ENCODE measurements around the gene NACA2.
"Not testable (repeated sequence)": the region's sequence is repeated elsewhere in the genome, so short reads cannot be mapped to it uniquely, and the experiment has no call there.

The NACA2 gene

DNA sequence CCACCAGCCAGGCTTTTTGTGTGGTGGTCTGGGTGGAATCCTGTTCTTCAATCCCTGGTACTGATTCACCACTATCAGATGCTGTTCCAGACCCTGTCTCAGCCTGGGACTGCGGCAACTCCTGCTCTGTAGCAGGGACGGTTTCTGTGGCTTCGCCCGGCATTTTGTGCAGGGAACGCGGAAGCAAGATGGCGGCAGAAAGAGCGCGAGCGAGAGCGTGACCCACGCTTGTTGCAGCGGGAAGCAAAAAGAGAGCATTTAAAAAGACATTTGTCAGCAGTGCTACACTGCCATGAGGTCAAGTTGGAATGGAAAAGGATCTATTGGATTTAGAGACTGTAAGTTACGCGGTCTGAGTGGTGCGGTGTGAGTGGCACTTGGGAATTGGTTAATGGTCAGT lies at the start of gene NACA2:
Gene NACA2, minus strand, starts transcription at position 202 of the 400 bp plus-strand sequence. Its CDS starts 39 bp downstream, at position 163.
- DNase-seq (ENCODE audit: low read depth) = no peak

GRCh38 chr17:61639818-61640217 lies 48.8 kb upstream of the NACA2 start:
- no peak for DNase-seq (ENCODE audit: low read depth)

DNA sequence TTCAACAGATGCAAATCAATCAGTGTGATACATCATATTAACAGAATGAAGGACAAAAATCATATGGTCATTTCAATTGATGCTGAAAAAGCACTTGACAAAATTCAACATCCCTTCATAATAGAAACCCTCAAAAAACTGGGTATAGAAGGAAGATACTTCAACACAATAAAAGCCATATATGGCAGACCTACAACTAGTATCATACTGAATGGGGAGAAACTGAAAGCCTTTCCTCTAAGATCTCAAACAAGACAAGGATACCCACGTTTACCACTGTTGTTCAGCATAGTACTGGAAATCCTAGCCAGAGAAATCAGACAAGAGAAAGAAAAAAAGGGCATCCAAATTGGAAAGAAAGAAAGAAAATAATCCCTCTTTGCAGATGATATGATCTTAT lies 47.1 kb upstream of the NACA2 start:
- no peak for DNase-seq (ENCODE audit: low read depth)

- DNase-seq (ENCODE audit: low read depth) = peak; percentile 19
Observed at GRCh38 chr17:61635913-61636432, 45.0 kb upstream of the NACA2 start.

GRCh38 chr17:61634942-61635538 lies 44.0 kb upstream of the NACA2 start:
- no peak for DNase-seq (ENCODE audit: low read depth)

DNA sequence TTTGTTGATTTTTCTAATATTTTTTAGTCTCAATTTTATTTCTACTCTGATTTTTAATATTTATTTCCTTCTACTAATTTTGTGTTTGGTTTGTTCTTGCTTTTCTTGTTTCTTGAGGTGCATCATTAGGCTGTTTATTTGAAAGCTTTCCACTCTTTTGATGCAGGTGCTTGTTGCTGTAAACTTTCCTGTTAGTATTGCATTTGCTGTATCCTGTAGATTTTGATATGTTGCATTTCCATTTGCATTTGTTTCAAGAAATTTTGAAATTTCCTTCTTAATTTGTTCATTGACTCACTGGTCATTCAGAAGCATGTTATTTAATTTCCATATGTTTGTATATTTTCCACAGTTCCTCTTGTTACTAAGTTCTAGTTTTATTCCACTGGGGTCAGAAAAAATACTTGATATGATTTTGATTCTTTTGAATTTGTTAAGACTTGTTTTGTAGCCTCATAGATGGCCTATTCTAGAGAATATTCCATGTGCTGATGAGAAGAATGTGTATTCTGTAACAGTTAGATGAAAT lies 43.1 kb upstream of the NACA2 start:
- no peak for DNase-seq (ENCODE audit: low read depth)

- DNase-seq (ENCODE audit: low read depth) = no peak
Observed at GRCh38 chr17:61632826-61633225, 41.8 kb upstream of the NACA2 start.

DNA sequence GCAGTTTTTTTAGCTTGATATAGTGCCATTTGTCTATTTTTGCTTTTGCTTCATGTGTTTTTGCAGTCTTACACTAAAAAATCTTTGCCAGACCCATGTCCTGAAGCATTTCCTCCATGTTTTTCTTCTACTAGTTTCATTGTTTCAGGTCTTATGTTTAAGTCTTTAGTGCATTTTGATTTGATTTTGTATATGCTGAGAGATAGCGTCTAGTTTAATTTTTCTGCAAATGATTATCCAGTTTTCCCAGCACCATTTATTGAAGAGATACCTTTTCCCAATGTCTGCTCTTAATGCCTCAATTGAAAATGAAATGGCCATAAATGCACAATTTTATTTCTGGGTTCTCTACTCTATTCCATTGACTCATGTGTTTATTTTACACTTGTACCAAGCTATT lies 40.8 kb upstream of the NACA2 start:
- DNase-seq (ENCODE audit: low read depth) = no peak

GRCh38 chr17:61628158-61628557 lies 37.1 kb upstream of the NACA2 start:
- DNase-seq (ENCODE audit: low read depth) = not testable (repeated sequence)

DNA sequence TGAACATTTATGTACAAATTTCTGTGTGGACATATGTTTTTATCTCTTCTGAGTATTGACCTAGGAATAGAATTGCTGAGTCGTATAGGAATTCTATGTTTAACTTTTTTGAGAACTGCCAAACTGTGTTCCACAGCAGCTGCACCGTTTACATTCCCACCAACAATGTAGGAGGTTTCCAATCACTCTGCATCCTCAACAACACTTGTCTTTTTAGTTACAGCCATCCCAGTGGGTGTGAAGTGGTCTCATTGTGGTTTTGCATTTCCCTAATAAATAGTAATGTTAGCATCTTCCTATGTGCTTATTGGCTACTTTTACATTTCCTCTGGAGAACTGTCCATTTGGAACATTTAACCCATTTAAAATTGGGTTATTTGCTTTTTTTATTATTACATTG lies 36.6 kb upstream of the NACA2 start:
- DNase-seq (ENCODE audit: low read depth) = no peak

- no peak for DNase-seq (ENCODE audit: low read depth)
Observed at GRCh38 chr17:61627125-61627524, 36.1 kb upstream of the NACA2 start.

DNA sequence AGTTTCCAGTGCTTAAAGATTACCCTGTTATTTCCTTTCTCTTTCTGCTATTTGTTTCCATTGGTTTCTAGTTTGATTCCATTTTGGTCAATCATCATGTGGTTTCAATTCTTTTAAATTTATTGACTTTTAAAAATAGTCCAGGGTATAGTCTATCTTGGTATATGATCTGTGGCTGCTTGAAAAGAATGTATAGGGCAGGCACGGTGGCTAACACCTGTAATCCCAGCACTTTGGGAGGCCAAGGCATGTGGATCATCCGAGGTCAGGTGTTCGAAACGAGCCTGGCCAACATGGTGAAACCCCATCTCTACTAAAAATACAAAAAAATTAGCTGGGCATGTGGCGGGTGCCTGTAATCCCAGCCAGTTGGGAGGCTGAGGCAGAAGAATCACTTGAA lies 34.5 kb upstream of the NACA2 start:
- DNase-seq (ENCODE audit: low read depth) = no peak

DNA sequence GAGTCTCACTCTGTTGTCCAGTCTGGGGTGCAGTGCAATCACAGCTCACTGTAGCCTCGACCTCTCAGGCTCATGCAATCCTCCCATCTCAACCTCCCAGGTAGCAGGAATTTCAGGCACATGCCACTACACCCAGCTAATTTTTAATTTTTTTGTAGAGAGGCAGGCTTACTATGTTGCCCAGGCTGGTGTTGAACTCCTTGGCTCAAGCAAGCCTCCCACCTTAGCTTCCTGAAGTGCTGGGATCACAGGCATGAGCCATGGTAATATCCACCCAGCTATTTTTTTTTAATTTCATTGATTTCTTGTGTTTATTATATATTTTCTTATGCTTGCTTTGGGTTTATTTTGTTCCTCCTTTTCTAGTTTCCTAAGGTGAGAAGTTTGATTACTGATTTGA lies 33.9 kb upstream of the NACA2 start:
- no peak for DNase-seq (ENCODE audit: low read depth)

DNA sequence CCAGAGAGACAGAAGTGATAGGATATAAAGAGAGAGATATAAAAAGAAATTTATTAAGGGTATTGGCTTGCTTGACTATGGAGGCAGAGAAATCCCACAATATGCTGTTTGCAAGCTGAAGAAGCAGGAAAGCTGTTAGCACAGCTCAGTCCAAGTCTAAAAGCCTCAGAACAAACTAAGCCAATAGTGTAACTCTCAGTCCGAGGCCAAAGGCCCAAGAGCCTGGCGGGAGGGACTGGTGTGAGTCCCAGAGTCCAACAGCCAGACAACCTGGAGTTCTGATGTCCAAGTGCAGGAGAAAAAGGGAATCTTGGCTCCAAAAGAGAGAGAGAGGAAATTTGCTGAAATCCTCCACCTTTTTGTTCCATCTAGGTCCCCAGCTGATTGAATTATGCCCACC lies 30.3 kb upstream of the NACA2 start:
- DNase-seq (ENCODE audit: low read depth) = no peak

DNA sequence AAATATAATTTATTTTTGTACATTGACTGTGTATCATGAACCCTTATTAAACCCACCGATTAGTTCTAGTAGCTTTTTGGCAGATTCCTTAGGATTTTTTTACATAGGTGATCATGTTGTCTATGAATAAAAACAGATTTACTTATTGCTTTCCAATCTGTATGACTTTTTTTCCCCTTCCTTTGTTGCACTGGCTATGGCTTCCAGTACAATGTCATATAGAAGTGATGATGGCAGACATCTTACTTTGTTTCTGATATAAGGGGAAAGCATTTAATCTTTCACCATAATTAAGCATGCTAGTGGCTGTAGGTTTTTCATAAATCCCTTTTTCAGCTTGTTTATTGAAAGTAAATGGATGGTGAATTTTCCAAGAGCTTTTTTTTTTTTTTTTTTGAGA lies 28.9 kb upstream of the NACA2 start:
- DNase-seq (ENCODE audit: low read depth) = no peak

DNA sequence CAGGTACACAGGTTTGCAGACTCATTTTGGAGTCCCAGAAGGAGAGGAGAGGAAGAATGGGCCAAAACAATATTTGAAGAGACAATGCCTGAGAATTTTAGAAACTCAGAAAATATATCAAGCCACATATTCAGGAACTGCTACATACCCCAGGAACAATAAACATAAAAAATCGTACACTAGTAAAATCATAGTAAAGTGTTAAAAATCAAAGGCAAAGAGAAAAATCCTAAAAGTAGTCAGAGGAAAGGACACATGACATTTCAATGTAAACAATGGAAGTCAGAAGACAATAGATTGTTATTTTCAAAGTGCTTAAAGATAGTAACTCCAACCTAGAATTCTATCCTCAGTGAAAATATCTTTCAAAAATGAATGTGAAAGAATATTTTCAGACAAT lies 28.5 kb upstream of the NACA2 start:
- no peak for DNase-seq (ENCODE audit: low read depth)

GRCh38 chr17:61618950-61619349 lies 27.9 kb upstream of the NACA2 start:
- no peak for DNase-seq (ENCODE audit: low read depth)

GRCh38 chr17:61617330-61617729 lies 26.3 kb upstream of the NACA2 start:
- no peak for DNase-seq (ENCODE audit: low read depth)

DNA sequence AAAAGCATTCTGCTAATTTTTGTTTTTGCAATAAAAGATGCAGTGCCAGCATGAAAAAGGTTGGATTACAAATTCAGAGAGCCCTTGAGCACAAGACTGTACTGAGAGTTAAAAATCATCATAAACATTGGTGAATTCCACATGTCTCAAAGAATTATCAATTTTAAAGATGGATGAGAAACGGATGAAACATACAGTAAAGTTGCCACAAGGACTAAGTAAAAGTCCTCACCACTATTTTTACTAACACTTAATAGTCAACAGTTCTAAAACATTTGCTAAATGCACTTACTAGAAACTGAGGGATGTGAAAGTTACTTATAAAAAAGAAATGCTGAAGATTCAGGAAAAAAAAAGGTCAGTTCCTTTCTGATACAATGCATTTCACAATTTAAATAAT lies 25.8 kb upstream of the NACA2 start:
- no peak for DNase-seq (ENCODE audit: low read depth)

- DNase-seq (ENCODE audit: low read depth) = no peak
Observed at GRCh38 chr17:61614219-61614618, 23.2 kb upstream of the NACA2 start.

- DNase-seq (ENCODE audit: low read depth) = no peak
Observed at GRCh38 chr17:61611323-61611722, 20.3 kb upstream of the NACA2 start.

DNA sequence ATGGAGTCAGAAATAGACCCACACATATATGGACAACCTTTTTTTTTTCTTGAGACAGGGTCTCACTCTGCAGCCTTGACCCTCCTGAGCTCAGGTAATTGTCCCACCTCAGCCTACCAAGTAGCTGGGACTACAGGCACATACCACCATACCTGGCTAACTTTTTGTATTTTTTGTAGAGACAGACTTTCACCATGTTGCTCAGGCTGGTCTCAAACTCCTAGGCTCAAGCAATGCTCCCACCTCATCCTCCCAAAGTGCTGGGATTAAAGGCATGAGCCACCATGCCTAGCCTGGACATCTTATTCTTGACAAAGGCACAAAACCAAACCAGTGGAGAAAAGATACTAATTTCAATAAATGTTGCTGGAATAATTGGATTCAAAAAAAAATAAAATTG lies 14.7 kb upstream of the NACA2 start:
- no peak for DNase-seq (ENCODE audit: low read depth)

DNA sequence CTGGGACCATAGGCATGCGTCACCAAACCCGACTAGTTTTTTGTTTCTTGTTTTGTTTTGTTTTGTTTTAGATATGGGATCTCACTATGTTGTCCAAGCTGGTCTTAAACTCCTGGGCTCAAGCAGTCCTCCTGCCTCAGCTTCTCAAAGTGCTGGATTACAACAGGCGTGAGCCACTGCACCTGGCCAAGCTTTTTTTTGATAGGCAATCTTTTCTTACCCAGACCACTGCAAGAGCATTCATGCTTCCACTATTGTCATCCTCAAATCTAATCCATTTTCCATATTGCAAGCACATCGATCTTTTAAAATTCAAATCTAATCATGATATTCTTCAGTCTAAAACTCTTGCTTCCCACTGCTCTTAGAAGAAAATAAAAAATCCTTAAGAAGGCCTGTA lies 10.3 kb upstream of the NACA2 start:
- DNase-seq (ENCODE audit: low read depth) = no peak

- no peak for DNase-seq (ENCODE audit: low read depth)
Observed at GRCh38 chr17:61600621-61601020, 9.6 kb upstream of the NACA2 start.

All from stimulated activated CD8-positive, alpha-beta memory T cell treated with anti-CD3 and anti-CD28 coated beads, Interleukin-4, amount 100 ng/mL, for 24 hours (primary cell).